T-helper 1 cell treated with Interleukin-12 subunit alpha and Interleukin-12 subunit beta and Interleukin-4 antibody, amounts not matched to agents 30 ng/mL and 1 ng/mL, for 36 hours (primary cell): ENCODE measurements around the gene TSPAN32. TPM values are rescaled to one million over a fixed set of nuclear protein-coding genes. Genes with fewer than 3 reads are reported as not detected.

ENCODE experiments used
- intact Hi-C: fragments of 100-400 bp; cut with micrococcal nuclease; formaldehyde crosslinking; loops from one replicate; pipeline ENCODE4 v1.15.1; 2024
- total RNA-seq: library from RNA; stranded (reverse); gene quantifications from 2 replicates; pipeline ENCODE4 v1.2.3, GENCODE V29; 2022

The TSPAN32 gene
- total RNA-seq = 21.6 and 23.1 TPM in 2 replicates

GRCh38 chr11:2301631-2302305 lies at the start of gene TSPAN32, which contains the start of gene C11orf21:
TSPAN32 (plus strand) TSS chr11:2302013; CDS start chr11:2302150, 137 bp downstream.
C11orf21 (minus strand) TSS chr11:2301918; CDS start chr11:2301808, 110 bp downstream.
- intact Hi-C loops = loop anchor here (2.0 to 5.0 kb wide), 2 partner anchors 34 to 75 kb away; partner anchors contain the start of gene CD81

- intact Hi-C loops = no loop called here
These were observed 49.8 kb upstream of the TSPAN32 start for GRCh38 chr11:2252018-2252417.

- intact Hi-C loops = no loop called here
These were observed 45.4 kb upstream of the TSPAN32 start for GRCh38 chr11:2256293-2256913.

- intact Hi-C loops = no loop called here
These were observed 44.7 kb upstream of the TSPAN32 start for GRCh38 chr11:2256951-2257700.

- intact Hi-C loops = no loop called here
These were observed 43.0 kb upstream of the TSPAN32 start for GRCh38 chr11:2258501-2259465.

- intact Hi-C loops = no loop called here
These were observed 42.4 kb upstream of the TSPAN32 start for GRCh38 chr11:2259466-2259830.

GRCh38 chr11:2259897-2260451 lies 41.8 kb upstream of the TSPAN32 start:
- intact Hi-C loops = no loop called here

- intact Hi-C loops = no loop called here
These were observed 41.1 kb upstream of the TSPAN32 start for GRCh38 chr11:2260491-2261364.

- intact Hi-C loops = no loop called here
These were observed 40.2 kb upstream of the TSPAN32 start for GRCh38 chr11:2261436-2262230.

GRCh38 chr11:2262301-2263070 lies 39.3 kb upstream of the TSPAN32 start:
- intact Hi-C loops = no loop called here

- intact Hi-C loops = no loop called here
These were observed 38.7 kb upstream of the TSPAN32 start for GRCh38 chr11:2263071-2263565.

- intact Hi-C loops = no loop called here
These were observed 38.0 kb upstream of the TSPAN32 start for GRCh38 chr11:2263724-2264360.

GRCh38 chr11:2264366-2265053 lies 37.3 kb upstream of the TSPAN32 start:
- intact Hi-C loops = loop anchor here (1.0 to 5.0 kb wide), 2 partner anchors 38 to 136 kb away; partner anchors contain the start of genes C11orf21, TSPAN32 and TSSC4

- intact Hi-C loops = loop anchor here (1.0 to 5.0 kb wide), 2 partner anchors 37 to 135 kb away; partner anchors contain the start of genes C11orf21, TSPAN32 and TSSC4
These were observed 36.4 kb upstream of the TSPAN32 start for GRCh38 chr11:2265396-2265795.

GRCh38 chr11:2265854-2266585 lies 35.8 kb upstream of the TSPAN32 start:
- intact Hi-C loops = loop anchor here (1.0 to 5.0 kb wide), 2 partner anchors 36 to 134 kb away; partner anchors contain the start of genes C11orf21, TSPAN32 and TSSC4
